Esophagus muscularis mucosa (tissue), 4 donors: ENCODE data around the gene FAM118B. TPM values are rescaled to one million over a fixed set of nuclear protein-coding genes. Genes with fewer than 3 reads are reported as not detected.

ENCODE experiments used
- DNase-seq: peaks from one replicate; pipeline ENCODE4 v3.0.0-alpha.2; 2017; ENCODE audit errors: extremely low spot score
- H3K27ac ChIP-seq, 4 donors: fragments of 200-600 bp; sonication (generic); replicated peaks in 1 of 4; 1 replicate in 3 of 4; 2 replicates in 1 of 4; pipeline ENCODE4 v1.5.1; 2016 to 2019; ENCODE audit warnings: mild to moderate bottlenecking in 1 of 4
- H3K27me3 ChIP-seq, 4 donors: fragments of 200-600 bp; sonication (generic); one replicate each; pipeline versions ENCODE4 v1.5.1 to v1.6.0; 2016 to 2019
- H3K36me3 ChIP-seq, 4 donors: fragments of 200-600 bp; sonication (generic); one replicate each; pipeline ENCODE4 v1.5.1; 2016 to 2019
- H3K4me1 ChIP-seq, 4 donors: fragments of 200-600 bp; sonication (generic); one replicate each; pipeline ENCODE4 v1.5.1; 2016 to 2019
- H3K4me3 ChIP-seq, 4 donors: fragments of 200-600 bp; sonication (generic); 1 replicate in 2 of 4; 2 replicates in 2 of 4; pipeline ENCODE4 v1.5.1; 2016 to 2019; ENCODE audit warnings: mild to moderate bottlenecking in 4 of 4, moderate library complexity in 1 of 4
- H3K9me3 ChIP-seq, 4 donors: fragments of 200-600 bp; sonication (generic); 1 replicate in 3 of 4; 2 replicates in 1 of 4; pipeline ENCODE4 v1.5.1; 2016 to 2019
- EP300 ChIP-seq: sonication (generic); formaldehyde crosslinking; IDR thresholded peaks from one replicate; pipeline ENCODE4 v1.6.1; 2017; ENCODE audit warnings: antibody characterized with exemption
- POLR2A ChIP-seq: fragments of 450-650 bp; IDR thresholded peaks from one replicate; pipeline ENCODE4 v1.6.1; 2017; ENCODE audit warnings: antibody characterized with exemption, moderate library complexity, mild to moderate bottlenecking, low read depth
- POLR2AphosphoS5 ChIP-seq, 2 donors: sonication (generic); formaldehyde crosslinking; IDR thresholded peaks; one replicate each; pipeline ENCODE4 v1.6.1; 2017; ENCODE audit warnings: antibody characterized with exemption in 2 of 2
- WGBS: methylation state at CpG from one replicate; pipeline ENCODE4 v1.1.5; 2018; 5-methylcytosine and 5-hydroxymethylcytosine counted together
- intact Hi-C: fragments of 100-400 bp; cut with DNase I; formaldehyde crosslinking; loops from one replicate; pipeline ENCODE4 v1.15.1; 2023
- total RNA-seq, 4 donors: library from RNA; depleted of rRNA; stranded (reverse); fragments of >200 nt; gene quantifications; one replicate each; pipeline versions ENCODE4 v1.1.0 to v1.2.1, GENCODE V29; 2016
- TF ChIP-seq, protein P1 (sequence below), 3 experiments: fragments of 200-600 bp in 2 of 3; fragments of 450-650 bp in 1 of 3; sonication (generic) in 2 of 3; IDR thresholded peaks; one replicate each; pipeline ENCODE4 v1.5.1; 2017 to 2019; ENCODE audit warnings: antibody characterized with exemption in 3 of 3, mild to moderate bottlenecking in 2 of 3, moderate library complexity in 1 of 3

Gene FAM118B
- total RNA-seq, 4 donors from 2014 or later = 14.1 to 22.8 (median 17.9) TPM

DNA sequence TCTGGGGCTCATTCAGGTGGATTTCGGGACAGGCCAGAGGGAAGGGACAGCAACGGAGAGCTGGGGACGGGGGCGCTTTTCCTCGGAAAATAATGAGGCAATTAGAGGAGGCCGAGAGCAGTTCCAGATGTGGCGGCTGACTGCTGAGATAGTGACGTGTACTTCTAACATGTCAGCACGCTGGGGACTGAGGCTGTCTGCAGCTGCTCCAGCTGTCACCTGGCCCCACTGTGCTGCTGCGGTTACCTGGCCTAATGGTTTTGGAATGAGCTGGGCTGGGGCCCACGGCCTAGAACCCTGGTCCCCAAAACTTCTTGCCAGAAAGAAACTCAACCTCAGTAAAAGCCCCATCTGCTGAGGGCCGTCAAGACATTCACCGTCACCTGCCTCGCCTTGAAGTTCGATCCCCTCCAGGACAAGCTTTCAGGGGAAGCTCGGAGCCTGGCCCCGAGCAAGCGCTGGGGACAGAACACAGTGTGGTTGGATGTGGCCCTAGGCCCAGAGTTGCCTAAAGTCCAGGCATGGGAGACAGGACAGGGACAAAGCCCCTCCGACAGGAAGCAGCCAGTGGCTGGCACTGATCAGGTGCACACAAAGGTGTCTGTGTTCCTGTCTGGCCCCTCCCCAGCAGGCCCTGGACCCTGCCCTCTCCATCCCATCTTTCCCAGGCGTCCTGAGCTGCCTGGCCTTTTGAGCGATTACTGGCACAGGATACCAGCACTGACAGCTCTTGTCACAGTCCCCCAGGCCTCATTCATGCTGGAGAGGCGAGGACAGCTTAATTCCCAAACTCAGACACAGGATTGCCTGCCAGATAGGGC is 22.3 kb upstream of the FAM118B start:
- WGBS = 89% methylated on average over 11 of the region's 22 CpGs
- DNase-seq = no peak
- no peak overlapping the region for H3K27ac ChIP-seq
- no peaks in the 10 kb centered on the region for H3K27me3 ChIP-seq
- H3K36me3 ChIP-seq = peaks cover 0 to 53% (median 44%) of the 10 kb centered on the region in 4 donors
- TF ChIP-seq POLR2A (no peak), EP300 (no peak), POLR2AphosphoS5 (IDR thresholded peaks at IDR 0.05) (no peak)
- TF ChIP-seq, protein P1, sequence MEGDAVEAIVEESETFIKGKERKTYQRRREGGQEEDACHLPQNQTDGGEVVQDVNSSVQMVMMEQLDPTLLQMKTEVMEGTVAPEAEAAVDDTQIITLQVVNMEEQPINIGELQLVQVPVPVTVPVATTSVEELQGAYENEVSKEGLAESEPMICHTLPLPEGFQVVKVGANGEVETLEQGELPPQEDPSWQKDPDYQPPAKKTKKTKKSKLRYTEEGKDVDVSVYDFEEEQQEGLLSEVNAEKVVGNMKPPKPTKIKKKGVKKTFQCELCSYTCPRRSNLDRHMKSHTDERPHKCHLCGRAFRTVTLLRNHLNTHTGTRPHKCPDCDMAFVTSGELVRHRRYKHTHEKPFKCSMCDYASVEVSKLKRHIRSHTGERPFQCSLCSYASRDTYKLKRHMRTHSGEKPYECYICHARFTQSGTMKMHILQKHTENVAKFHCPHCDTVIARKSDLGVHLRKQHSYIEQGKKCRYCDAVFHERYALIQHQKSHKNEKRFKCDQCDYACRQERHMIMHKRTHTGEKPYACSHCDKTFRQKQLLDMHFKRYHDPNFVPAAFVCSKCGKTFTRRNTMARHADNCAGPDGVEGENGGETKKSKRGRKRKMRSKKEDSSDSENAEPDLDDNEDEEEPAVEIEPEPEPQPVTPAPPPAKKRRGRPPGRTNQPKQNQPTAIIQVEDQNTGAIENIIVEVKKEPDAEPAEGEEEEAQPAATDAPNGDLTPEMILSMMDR (IDR thresholded peaks at IDR 0.05) = no peak
- no peak overlapping the region for H3K4me3 ChIP-seq
- H3K9me3 ChIP-seq = no peaks in the 10 kb centered on the region
- peaks cover 0 to 29% (median 17%) of the 10 kb centered on the region in 4 donors for H3K4me1 ChIP-seq
- intact Hi-C loops = no loop called here

DNA sequence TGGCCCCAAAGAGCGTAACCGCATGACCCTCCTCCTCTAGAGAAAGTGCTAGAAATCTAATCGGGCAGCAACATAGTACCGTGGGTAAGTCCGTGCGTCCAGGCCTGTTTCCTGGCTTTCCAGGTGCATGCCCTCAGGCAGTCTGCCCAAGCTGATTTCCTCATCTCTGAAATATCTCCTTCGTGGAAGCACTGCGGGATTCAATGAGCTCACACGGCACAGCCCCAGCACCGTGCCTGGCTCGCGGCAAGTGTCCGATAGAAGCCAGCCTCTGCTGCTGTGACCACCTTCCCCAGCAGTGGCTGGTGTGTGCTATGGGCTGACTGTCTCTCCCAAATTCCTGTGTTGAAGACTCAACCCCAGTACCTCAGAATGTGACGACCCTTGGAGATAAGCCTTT is 20.8 kb upstream of the FAM118B start:
- no peak overlapping the region for H3K4me3 ChIP-seq
- H3K27ac ChIP-seq = no peak overlapping the region
- DNase-seq = no peak
- no peaks in the 10 kb centered on the region for H3K9me3 ChIP-seq
- 83% methylated on average over 7 of the region's 14 CpGs for WGBS
- TF ChIP-seq EP300 (no peak), POLR2AphosphoS5 (IDR thresholded peaks at IDR 0.05) (no peak), POLR2A (no peak)
- TF ChIP-seq, protein P1 (IDR thresholded peaks at IDR 0.05) = no peak
- H3K36me3 ChIP-seq = peaks cover 0 to 62% (median 52%) of the 10 kb centered on the region in 4 donors
- H3K4me1 ChIP-seq = peaks cover 0 to 29% (median 17%) of the 10 kb centered on the region in 4 donors
- no peaks in the 10 kb centered on the region for H3K27me3 ChIP-seq
- intact Hi-C loops = loop anchor here (5.0 kb wide), 1 partner anchor 128 kb away; the partner anchor contains the start of gene CDON

DNA sequence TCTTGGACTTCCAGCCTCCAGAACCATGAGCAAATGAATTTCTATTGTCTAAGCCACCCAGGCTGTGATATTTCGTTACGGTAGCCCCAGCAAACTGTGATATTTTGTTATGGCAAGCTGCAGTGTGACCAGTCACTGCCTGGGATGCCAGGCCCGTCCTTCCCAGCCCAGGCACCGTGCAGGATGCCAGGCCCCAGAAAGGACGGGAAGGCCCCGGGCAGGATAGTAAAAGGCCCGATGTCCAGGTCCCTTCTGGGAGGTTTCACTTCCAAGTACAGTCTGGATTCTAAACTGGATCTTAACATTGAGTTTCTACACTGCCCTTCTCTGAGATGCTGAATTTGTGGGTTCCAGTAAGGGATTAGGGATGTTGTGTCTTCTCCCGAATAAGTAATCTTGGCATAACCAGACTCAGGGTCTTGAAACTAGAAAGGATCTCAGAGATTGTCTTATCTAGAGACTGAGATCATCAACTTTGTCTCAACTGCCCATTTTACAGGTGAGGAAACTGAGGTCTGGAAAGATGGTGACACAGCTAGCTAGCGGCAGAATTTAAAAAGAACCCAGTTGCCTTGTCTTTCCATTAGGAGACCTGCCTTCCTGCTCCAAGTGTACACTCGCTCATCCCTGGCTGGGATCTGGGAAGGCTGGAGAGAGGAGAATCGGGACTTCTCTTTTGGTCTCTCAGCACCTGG is 20.1 kb upstream of the FAM118B start:
- Histone ChIP-seq H3K27ac (no peak overlapping the region), H3K4me3 (no peak overlapping the region), H3K4me1 (peaks cover 0 to 24% (median 17%) of the 10 kb centered on the region in 4 donors), H3K9me3 (no peaks in the 10 kb centered on the region), H3K27me3 (no peaks in the 10 kb centered on the region), H3K36me3 (peaks cover 3 to 69% (median 55%) of the 10 kb centered on the region in 4 donors)
- intact Hi-C loops = loop anchor here (5.0 kb wide), 1 partner anchor 129 kb away; the partner anchor contains the start of gene CDON
- DNase-seq = no peak
- TF ChIP-seq, protein P1 (IDR thresholded peaks at IDR 0.05) = no peak
- no peak for TF ChIP-seq POLR2A
- no peak for TF ChIP-seq POLR2AphosphoS5 (IDR thresholded peaks at IDR 0.05)
- no peak for TF ChIP-seq EP300
- 95% methylated on average over 10 of the region's 11 CpGs for WGBS

DNA sequence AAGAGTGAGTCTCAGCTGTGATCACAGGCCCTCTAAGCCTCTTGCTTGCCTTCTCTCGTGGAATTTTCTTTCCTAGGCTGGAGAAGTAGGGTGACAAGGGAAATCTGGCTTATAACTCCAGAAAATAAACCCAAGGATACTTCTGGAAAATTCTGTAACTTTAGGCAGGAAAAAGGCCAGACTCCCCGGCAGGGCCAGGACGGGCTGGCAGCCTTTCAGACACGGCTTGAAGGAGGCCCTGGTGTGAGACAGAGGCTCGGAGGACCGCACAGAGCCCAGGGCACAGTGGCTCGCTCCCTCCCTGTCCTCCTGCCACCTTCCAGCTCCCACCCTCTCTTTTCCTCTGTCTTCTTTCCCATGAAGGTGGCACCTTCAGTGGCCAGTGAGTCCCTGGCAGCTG is 19.2 kb upstream of the FAM118B start:
- H3K27me3 ChIP-seq = no peaks in the 10 kb centered on the region
- H3K4me3 ChIP-seq = no peak overlapping the region
- no peak for DNase-seq
- H3K9me3 ChIP-seq = no peaks in the 10 kb centered on the region
- H3K36me3 ChIP-seq = peaks cover 3 to 76% (median 62%) of the 10 kb centered on the region in 4 donors
- peak overlapping the region in 1 of 4 donors; percentile 31 for H3K27ac ChIP-seq
- WGBS = 73% methylated on average over 7 of the region's 7 CpGs
- peaks cover 0 to 18% (median 14%) of the 10 kb centered on the region in 4 donors for H3K4me1 ChIP-seq
- TF ChIP-seq POLR2A (no peak), EP300 (no peak), POLR2AphosphoS5 (IDR thresholded peaks at IDR 0.05) (no peak)
- TF ChIP-seq, protein P1 (IDR thresholded peaks at IDR 0.05) = no peak
- intact Hi-C loops = loop anchor here (5.0 kb wide), 1 partner anchor 130 kb away; the partner anchor contains the start of gene CDON
